ENCODE data around the gene HOXB6.
A peak's percentile ranks its signal among the peaks of the same experiment; 100 is the strongest.

The HOXB6 gene

DNA sequence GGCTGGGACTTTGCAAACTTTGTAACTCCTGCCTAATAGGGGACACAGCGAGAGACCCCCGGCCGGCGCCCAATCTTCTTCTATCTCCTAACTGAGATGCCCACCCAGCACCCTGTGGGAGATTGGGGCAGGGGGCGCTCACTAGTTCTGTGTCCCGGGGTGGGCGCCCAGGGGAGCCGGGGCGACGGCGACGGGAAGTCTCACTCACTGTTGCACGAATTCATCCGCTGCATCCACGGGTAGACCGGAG, 7.3 kb downstream of the HOXB6 start:
- Histone ChIP-seq H3K4me3 (ENCODE audit: low read length, poor library complexity, severe bottlenecking) (peak overlapping the region; percentile 89), H3F3A (ENCODE audit: low read depth) (peaks cover 7% of the 10 kb centered on the region; the same call in 1 of the 2 replicates), H3K9ac (ENCODE audit: low read depth, low read length, poor library complexity, severe bottlenecking) (peak overlapping the region; percentile 100), H3K9me2 (replicated peaks; ENCODE audit: low read depth, low read length) (no peaks in the 10 kb centered on the region), H3K9me3 (ENCODE audit: insufficient read depth, low read depth, low read length) (no peaks in the 10 kb centered on the region), H3K27me3 (ENCODE audit: insufficient read depth, low read length, poor library complexity, severe bottlenecking) (peaks cover 66% of the 10 kb centered on the region), H4K20me1 (ENCODE audit: insufficient read depth, low read length, poor library complexity, severe bottlenecking) (peaks cover 84% of the 10 kb centered on the region), H3K4me1 (ENCODE audit: insufficient read depth, low read length, poor library complexity, severe bottlenecking) (peaks cover 25% of the 10 kb centered on the region), H3K79me2 (ENCODE audit: insufficient read depth, low read length) (peaks cover 98% of the 10 kb centered on the region), H3K4me2 (ENCODE audit: low read depth, low read length, poor library complexity, severe bottlenecking) (peak overlapping the region; percentile 98), H3K36me3 (ENCODE audit: insufficient read depth, low read length) (peaks cover 83% of the 10 kb centered on the region), H2AFZ (ENCODE audit: low read length) (no peak overlapping the region)
- no peak for TF ChIP-seq CTCF (conservative IDR thresholded peaks at IDR 0.05; ENCODE audit: low read length)
- no peak for TF ChIP-seq EZH2phosphoT487 (IDR thresholded peaks at IDR 0.05; ENCODE audit: borderline replicate concordance)

DNA sequence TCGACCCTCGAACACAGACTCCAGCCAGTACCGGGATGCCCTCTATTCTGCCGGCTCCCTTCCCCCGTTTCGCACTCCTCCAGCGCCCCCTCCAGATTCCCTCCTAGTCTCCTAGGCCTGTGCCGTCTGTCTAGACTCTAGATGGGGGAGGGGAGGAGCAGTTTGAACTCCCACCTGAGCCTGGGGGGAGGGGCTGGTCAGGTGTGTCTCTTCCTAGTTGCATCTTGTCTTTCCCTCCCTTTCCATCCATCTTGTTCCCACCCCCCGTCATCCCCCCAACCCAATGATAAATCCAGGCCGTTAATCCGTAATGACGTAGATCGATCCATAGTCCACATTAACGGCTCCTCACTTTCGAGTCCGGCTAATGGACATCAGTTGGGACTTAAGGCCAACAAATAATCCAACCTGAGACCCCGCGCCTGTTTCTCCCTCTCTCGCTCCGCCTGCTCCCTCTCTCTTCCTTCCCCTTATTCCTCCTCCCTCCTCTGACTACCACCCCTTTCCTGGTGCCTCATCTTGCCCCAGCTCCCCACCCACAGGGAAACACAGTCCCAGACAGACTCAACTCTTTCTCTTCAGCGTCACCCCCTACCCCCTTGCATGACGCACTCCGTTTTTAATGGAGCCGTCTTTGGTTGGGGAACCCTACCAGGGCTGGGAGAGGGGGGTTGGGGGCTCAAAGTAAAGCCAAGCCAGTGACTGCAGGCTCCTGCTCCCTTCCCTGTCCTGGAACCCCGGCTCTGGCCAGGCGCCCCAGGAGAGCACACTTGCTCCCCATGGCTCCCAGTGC, 7.9 kb downstream of the HOXB6 start:
- peaks cover 81% of the 10 kb centered on the region for H3K36me3 ChIP-seq (ENCODE audit: insufficient read depth, low read length)
- no peak overlapping the region for H2AFZ ChIP-seq (ENCODE audit: low read length)
- peak overlapping the region; percentile 98 for H3K4me2 ChIP-seq (ENCODE audit: low read depth, low read length, poor library complexity, severe bottlenecking)

DNA sequence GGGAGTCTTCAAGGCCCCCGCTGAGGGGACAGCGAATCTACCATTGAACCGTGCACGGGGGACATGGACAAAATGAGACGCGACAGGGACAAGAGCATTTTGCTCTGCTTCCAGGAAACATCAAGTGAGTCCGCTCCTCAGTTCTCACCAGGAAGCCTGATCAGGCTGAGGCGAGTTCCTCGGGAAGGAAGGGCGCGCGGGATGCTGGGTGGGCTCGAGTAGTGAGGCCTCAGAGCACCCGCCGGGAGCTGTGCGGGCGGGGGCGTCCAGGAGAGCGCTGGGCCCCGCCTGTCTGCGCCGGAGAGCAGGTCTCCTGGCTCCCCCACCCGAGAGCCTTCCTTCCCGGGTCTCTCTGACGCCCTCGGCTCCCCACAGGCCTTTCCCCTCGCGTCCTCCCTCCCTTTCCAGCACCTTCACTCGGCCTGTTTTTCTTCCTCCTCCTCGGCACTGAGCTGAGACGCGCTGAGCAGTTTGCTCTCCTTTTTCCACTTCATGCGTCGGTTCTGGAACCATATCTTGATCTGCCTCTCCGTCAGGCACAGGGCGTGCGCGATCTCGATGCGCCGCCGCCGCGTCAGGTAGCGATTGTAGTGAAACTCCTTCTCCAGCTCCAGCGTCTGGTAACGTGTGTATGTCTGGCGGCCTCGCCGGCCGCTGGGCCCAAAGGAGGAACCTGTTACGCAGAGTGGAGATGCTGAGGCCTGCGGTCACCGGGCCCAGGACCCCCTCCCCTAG, 8.6 kb downstream of the HOXB6 start:
- Histone ChIP-seq H3K4me1 (ENCODE audit: insufficient read depth, low read length, poor library complexity, severe bottlenecking) (peaks cover 29% of the 10 kb centered on the region), H4K20me1 (ENCODE audit: insufficient read depth, low read length, poor library complexity, severe bottlenecking) (peaks cover 82% of the 10 kb centered on the region), H3K4me3 (ENCODE audit: low read length, poor library complexity, severe bottlenecking) (peak overlapping the region; percentile 89), H3K9me3 (ENCODE audit: insufficient read depth, low read depth, low read length) (no peaks in the 10 kb centered on the region), H3K9me2 (replicated peaks; ENCODE audit: low read depth, low read length) (no peaks in the 10 kb centered on the region), H3K79me2 (ENCODE audit: insufficient read depth, low read length) (peaks cover 98% of the 10 kb centered on the region), H3K27me3 (ENCODE audit: insufficient read depth, low read length, poor library complexity, severe bottlenecking) (peaks cover 53% of the 10 kb centered on the region), H3F3A (ENCODE audit: low read depth) (peaks cover 7% of the 10 kb centered on the region; the same call in 1 of the 2 replicates), H3K4me2 (ENCODE audit: low read depth, low read length, poor library complexity, severe bottlenecking) (peak overlapping the region; percentile 98), H2AFZ (ENCODE audit: low read length) (no peak overlapping the region), H3K9ac (ENCODE audit: low read depth, low read length, poor library complexity, severe bottlenecking) (peak overlapping the region; percentile 100), H3K36me3 (ENCODE audit: insufficient read depth, low read length) (peaks cover 80% of the 10 kb centered on the region)
- TF ChIP-seq EZH2phosphoT487 (IDR thresholded peaks at IDR 0.05; ENCODE audit: borderline replicate concordance) (no peak), CTCF (conservative IDR thresholded peaks at IDR 0.05; ENCODE audit: low read length) (no peak)

More for the DNA sequence above, 7.9 kb downstream of the HOXB6 start:
- TF ChIP-seq EZH2phosphoT487 (IDR thresholded peaks at IDR 0.05; ENCODE audit: borderline replicate concordance) (no peak), CTCF (conservative IDR thresholded peaks at IDR 0.05; ENCODE audit: low read length) (no peak)
- H3K9me3 ChIP-seq (ENCODE audit: insufficient read depth, low read depth, low read length) = no peaks in the 10 kb centered on the region
- H3F3A ChIP-seq (ENCODE audit: low read depth) = peaks cover 7% of the 10 kb centered on the region; the same call in 1 of the 2 replicates
- H3K9me2 ChIP-seq (replicated peaks; ENCODE audit: low read depth, low read length) = no peaks in the 10 kb centered on the region
- H3K9ac ChIP-seq (ENCODE audit: low read depth, low read length, poor library complexity, severe bottlenecking) = peak overlapping the region; percentile 100
- peaks cover 25% of the 10 kb centered on the region for H3K4me1 ChIP-seq (ENCODE audit: insufficient read depth, low read length, poor library complexity, severe bottlenecking)
- H3K79me2 ChIP-seq (ENCODE audit: insufficient read depth, low read length) = peaks cover 98% of the 10 kb centered on the region
- peaks cover 82% of the 10 kb centered on the region for H4K20me1 ChIP-seq (ENCODE audit: insufficient read depth, low read length, poor library complexity, severe bottlenecking)
- H3K4me3 ChIP-seq (ENCODE audit: low read length, poor library complexity, severe bottlenecking) = peak overlapping the region; percentile 89
- H3K27me3 ChIP-seq (ENCODE audit: insufficient read depth, low read length, poor library complexity, severe bottlenecking) = peaks cover 61% of the 10 kb centered on the region

Measured in Loucy (cell line).